SH-SY5Y (cell line): ENCODE measurements around the gene MCTP2.

Source experiments
- GATA2 ChIP-seq: IDR thresholded peaks from 2 replicates; pipeline ENCODE4 v1.6.1; 2011; ENCODE audit warnings: mild to moderate bottlenecking, low read depth, low read length
- GATA3 ChIP-seq: IDR thresholded peaks from 2 replicates; pipeline ENCODE4 v1.6.1; 2011; ENCODE audit warnings: low read depth, mild to moderate bottlenecking, low read length, moderate library complexity

- TF ChIP-seq GATA3 (no peak), GATA2 (no peak)
Measured at GRCh38 chr15:94243418-94243817, 12.1 kb downstream of the MCTP2 start.
